ENCODE results near the gene CREB3L2.
A peak's percentile ranks its signal among the peaks of the same experiment; 100 is the strongest.

CREB3L2 gene

GRCh38 chr7:137848095-137848494, 153.8 kb downstream of the CREB3L2 start:
- no peak for DNase-seq (ENCODE audit: low read depth)
- no peak overlapping the region for H3K4me3 ChIP-seq (ENCODE audit: low read length)
- TF ChIP-seq CTCF (conservative IDR thresholded peaks at IDR 0.05; ENCODE audit: low read length) = no peak

DNA sequence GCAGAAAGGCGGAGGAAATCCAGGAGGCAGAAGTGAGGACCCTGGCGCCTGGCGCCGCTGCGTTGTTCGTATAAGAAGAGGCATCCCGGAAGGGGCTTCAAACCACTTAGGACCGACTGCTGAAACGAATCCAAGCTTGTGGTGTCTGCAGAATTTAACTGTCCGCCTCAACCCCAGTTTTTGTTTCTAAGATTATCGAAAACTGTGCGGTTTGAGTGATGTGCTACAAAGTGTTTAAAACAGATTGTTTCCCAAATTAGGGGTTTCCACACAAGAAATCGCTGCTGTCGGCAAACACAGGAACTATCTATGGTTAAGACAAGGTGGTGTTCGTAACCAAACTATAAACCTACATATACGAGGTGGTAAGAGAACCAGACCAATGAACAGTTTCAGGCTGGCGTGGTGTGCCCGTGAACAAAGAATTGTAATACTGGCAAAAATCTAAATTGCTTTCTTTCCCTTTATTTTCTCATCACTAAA, 154.3 kb downstream of the CREB3L2 start:
- TF ChIP-seq CTCF (conservative IDR thresholded peaks at IDR 0.05; ENCODE audit: low read length) = no peak
- H3K4me3 ChIP-seq (ENCODE audit: low read length) = peak overlapping the region; percentile 65
- no peak for DNase-seq (ENCODE audit: low read depth)

- peak within 1 kb of the TSS; percentile 65 for H3K4me3 ChIP-seq (ENCODE audit: low read length)
- no peak for TF ChIP-seq CTCF (conservative IDR thresholded peaks at IDR 0.05; ENCODE audit: low read length)
- no peak for DNase-seq (ENCODE audit: low read depth)
Observed at GRCh38 chr7:137846827-137847567, 154.9 kb downstream of the CREB3L2 start, which contains the start of gene DGKI. DGKI (minus strand) TSS chr7:137846974.

DNA sequence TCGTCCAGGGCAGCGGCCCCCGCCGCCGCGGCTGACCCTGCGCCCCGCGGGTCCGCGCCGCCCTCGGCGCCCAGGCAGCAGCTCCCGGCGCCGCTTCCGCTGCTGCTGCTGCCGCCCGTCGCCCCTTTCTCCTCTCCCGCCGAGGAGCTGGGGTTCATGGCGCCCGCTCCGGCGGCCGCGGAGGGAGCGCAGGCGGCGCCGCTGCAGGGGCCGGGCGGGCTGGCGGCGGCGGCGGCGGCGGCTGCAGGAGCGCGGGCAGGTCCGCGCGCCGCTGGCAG, 155.4 kb downstream of the CREB3L2 start:
- no peak for TF ChIP-seq CTCF (conservative IDR thresholded peaks at IDR 0.05; ENCODE audit: low read length)
- H3K4me3 ChIP-seq (ENCODE audit: low read length) = peak overlapping the region; percentile 65
- DNase-seq (ENCODE audit: low read depth) = no peak

GRCh38 chr7:137844677-137845425, 157.0 kb downstream of the CREB3L2 start:
- H3K4me3 ChIP-seq (ENCODE audit: low read length) = no peak overlapping the region
- no peak for TF ChIP-seq CTCF (conservative IDR thresholded peaks at IDR 0.05; ENCODE audit: low read length)
- DNase-seq (ENCODE audit: low read depth) = no peak

GRCh38 chr7:137839903-137840779, 161.7 kb downstream of the CREB3L2 start:
- no peak for DNase-seq (ENCODE audit: low read depth)
- TF ChIP-seq CTCF (conservative IDR thresholded peaks at IDR 0.05; ENCODE audit: low read length) = no peak
- H3K4me3 ChIP-seq (ENCODE audit: low read length) = no peak overlapping the region
